OCI-LY1 (cell line): Measurements from ENCODE around the gene SHMT1.

ENCODE experiments used
- H2AFZ ChIP-seq: fragments of 200-600 bp; sonication (generic), shearing (Covaris generic); 2 replicates; pipeline ENCODE4 v1.6.0; 2014; ENCODE audit warnings: antibody characterized with exemption, mild to moderate bottlenecking, low read length
- H3F3A ChIP-seq: fragments of 200-600 bp; sonication (generic), shearing (Covaris generic); 2 replicates; pipeline ENCODE4 v1.6.0; 2014; ENCODE audit warnings: mild to moderate bottlenecking, antibody characterized with exemption, low read length, moderate library complexity; ENCODE audit not compliant: insufficient read depth
- H3K27ac ChIP-seq: fragments of 200-600 bp; sonication (generic); 2 replicates; pipeline ENCODE4 v1.5.1; 2014; ENCODE audit warnings: low read length, mixed run types, mild to moderate bottlenecking, low read depth; ENCODE audit not compliant: poor library complexity, severe bottlenecking
- H3K27me3 ChIP-seq: fragments of 200-600 bp; sonication (generic); 2 replicates; pipeline ENCODE4 v1.6.0; 2014; ENCODE audit warnings: antibody characterized with exemption, mild to moderate bottlenecking, low read length, moderate library complexity; ENCODE audit not compliant: insufficient read depth
- H3K36me3 ChIP-seq: fragments of 200-600 bp; sonication (generic); 2 replicates; pipeline ENCODE4 v1.6.1; 2014; ENCODE audit warnings: mild to moderate bottlenecking, antibody characterized with exemption, low read length, moderate library complexity, mixed read lengths; ENCODE audit not compliant: insufficient read depth
- H3K4me1 ChIP-seq: fragments of 200-600 bp; sonication (generic); 2 replicates; pipeline ENCODE4 v1.5.1; 2014; ENCODE audit warnings: mild to moderate bottlenecking, low read length, moderate library complexity; ENCODE audit not compliant: insufficient read depth, severe bottlenecking
- H3K4me2 ChIP-seq: fragments of 200-600 bp; sonication (generic), shearing (Covaris generic); 2 replicates; pipeline ENCODE4 v1.6.1; 2014; ENCODE audit warnings: low read length
- H3K4me3 ChIP-seq: fragments of 200-600 bp; sonication (generic); 2 replicates; pipeline ENCODE4 v1.5.1; 2014; ENCODE audit warnings: low read length, low read depth, mild to moderate bottlenecking, mixed read lengths; ENCODE audit not compliant: poor library complexity, severe bottlenecking
- H3K79me2 ChIP-seq: fragments of 200-600 bp; shearing (Covaris generic); 2 replicates; pipeline ENCODE4 v1.6.1; 2016; ENCODE audit warnings: mixed run types, low read length, mixed read lengths; ENCODE audit not compliant: insufficient read depth
- H3K9ac ChIP-seq: fragments of 200-600 bp; sonication (generic), shearing (Covaris generic); 2 replicates; pipeline ENCODE4 v1.6.1; 2014; ENCODE audit warnings: mild to moderate bottlenecking, low read length, mixed read lengths
- H3K9me2 ChIP-seq: fragments of 200-600 bp; sonication (generic), shearing (Covaris generic); 2 replicates; pipeline ENCODE4 v1.6.1; 2014; ENCODE audit warnings: low read depth, mild to moderate bottlenecking, low read length, mixed read lengths
- H3K9me3 ChIP-seq: fragments of 200-600 bp; shearing (Covaris generic); 2 replicates; pipeline ENCODE4 v1.6.1; 2014; ENCODE audit warnings: low read length, mixed read lengths
- H4K20me1 ChIP-seq: fragments of 200-600 bp; sonication (generic), shearing (Covaris generic); 2 replicates; pipeline ENCODE4 v1.6.0; 2016; ENCODE audit warnings: mild to moderate bottlenecking, low read length; ENCODE audit not compliant: insufficient read depth
- CTCF ChIP-seq: fragments of 200-600 bp; sonication (generic), shearing (Covaris generic); IDR thresholded peaks from 2 replicates; pipeline ENCODE4 v1.5.1; 2017; ENCODE audit warnings: mild to moderate bottlenecking, antibody characterized with exemption, low read length, moderate library complexity, mixed read lengths
- EZH2 ChIP-seq: fragments of 200-600 bp; sonication (generic), shearing (Covaris generic); IDR thresholded peaks from 2 replicates; pipeline ENCODE4 v1.8.0; 2017; ENCODE audit warnings: borderline replicate concordance, mixed run types, mild to moderate bottlenecking, antibody characterized with exemption, low read length, moderate library complexity, mixed read lengths

Gene SHMT1

DNA sequence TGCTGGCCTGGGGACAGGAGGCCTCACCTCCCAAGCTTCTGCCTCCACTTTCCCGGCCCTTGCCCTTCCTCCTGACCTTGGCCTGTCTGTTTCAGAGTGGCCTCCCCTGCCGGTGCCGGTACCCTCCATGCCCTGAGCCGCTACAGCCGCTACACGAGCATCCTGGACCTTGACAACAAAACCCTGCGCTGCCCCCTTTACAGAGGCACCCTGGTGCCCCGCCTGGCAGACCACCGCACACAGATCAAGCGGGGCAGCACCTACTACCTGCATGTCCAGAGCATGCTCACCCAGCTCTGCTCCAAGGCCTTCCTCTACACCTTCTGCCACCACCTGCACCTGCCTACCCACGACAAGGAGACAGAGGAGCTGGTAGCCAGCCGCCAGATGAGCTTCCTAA is 40.8 kb downstream of the SHMT1 start:
- H3K27ac ChIP-seq = no peak overlapping the region

GRCh38 chr17:18321309-18321708 is 42.0 kb downstream of the SHMT1 start:
- TF ChIP-seq CTCF (peak; percentile 52; the same call in 1 of the 2 replicates), EZH2 (no peak)
- Histone ChIP-seq H3K4me1 (peaks cover 55% of the 10 kb centered on the region), H3K9ac (no peak overlapping the region), H3K36me3 (peaks cover 54% of the 10 kb centered on the region), H3F3A (no peaks in the 10 kb centered on the region), H3K4me2 (no peak overlapping the region), H3K27me3 (no peaks in the 10 kb centered on the region), H3K4me3 (no peak overlapping the region), H3K9me3 (no peaks in the 10 kb centered on the region), H3K27ac (no peak overlapping the region), H3K9me2 (no peaks in the 10 kb centered on the region), H2AFZ (no peak overlapping the region), H3K79me2 (peaks cover 12% of the 10 kb centered on the region), H4K20me1 (no peaks in the 10 kb centered on the region)

More for the DNA sequence above, 40.8 kb downstream of the SHMT1 start:
- TF ChIP-seq CTCF = no peak
- TF ChIP-seq EZH2 = no peak
- no peaks in the 10 kb centered on the region for H3K9me3 ChIP-seq
- H3K36me3 ChIP-seq = peaks cover 55% of the 10 kb centered on the region
- no peaks in the 10 kb centered on the region for H3K9me2 ChIP-seq
- H3K4me2 ChIP-seq = no peak overlapping the region
- H3K79me2 ChIP-seq = 0 out of 2 replicates have a peak, but pooled peaks cover 6% of the 10 kb centered on the region
- no peak overlapping the region for H3K4me3 ChIP-seq
- no peak overlapping the region for H3K9ac ChIP-seq
- H3K27me3 ChIP-seq = no peaks in the 10 kb centered on the region
- H3F3A ChIP-seq = no peaks in the 10 kb centered on the region
- no peak overlapping the region for H2AFZ ChIP-seq
- no peaks in the 10 kb centered on the region for H4K20me1 ChIP-seq
- H3K4me1 ChIP-seq = peaks cover 43% of the 10 kb centered on the region

DNA sequence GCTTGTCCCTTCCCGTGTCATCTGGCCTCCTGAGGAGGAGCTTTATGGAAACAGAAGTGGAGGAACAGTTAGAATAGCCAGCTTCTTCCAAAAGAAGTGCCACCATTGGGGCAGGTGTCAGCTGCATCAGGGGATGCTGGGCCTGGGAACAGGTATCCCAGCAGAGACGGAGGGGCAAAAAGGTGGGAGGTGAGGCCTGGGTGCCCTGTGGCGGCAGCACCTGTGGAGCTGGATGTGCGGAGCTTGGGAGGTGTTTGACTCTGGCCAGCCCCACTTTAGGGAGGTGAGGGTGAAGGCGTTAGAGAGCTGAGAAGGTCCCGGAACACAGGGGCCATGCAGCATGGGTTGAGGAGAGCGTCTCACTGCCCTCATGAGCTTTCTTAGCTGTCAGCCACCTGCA is 43.0 kb downstream of the SHMT1 start:
- no peaks in the 10 kb centered on the region for H3K27me3 ChIP-seq
- H3F3A ChIP-seq = no peaks in the 10 kb centered on the region
- TF ChIP-seq EZH2 (no peak), CTCF (no peak)
- no peaks in the 10 kb centered on the region for H3K9me2 ChIP-seq
- no peaks in the 10 kb centered on the region for H3K9me3 ChIP-seq
- peak overlapping the region; percentile 60 for H3K4me2 ChIP-seq
- no peak overlapping the region; the same call in 1 of the 2 replicates for H3K9ac ChIP-seq
- H3K4me3 ChIP-seq = peak overlapping the region; percentile 39
- no peaks in the 10 kb centered on the region for H4K20me1 ChIP-seq
- no peak overlapping the region for H3K27ac ChIP-seq
- peaks cover 51% of the 10 kb centered on the region for H3K36me3 ChIP-seq
- H3K79me2 ChIP-seq = peaks cover 20% of the 10 kb centered on the region
- H3K4me1 ChIP-seq = peaks cover 61% of the 10 kb centered on the region
- no peak overlapping the region for H2AFZ ChIP-seq
